HCT116 (cell line): Measurements from ENCODE around the gene CDK5RAP1. TPM values are rescaled to one million over a fixed set of nuclear protein-coding genes. Genes with fewer than 3 reads are reported as not detected.

ENCODE experiments used
- ATAC-seq: fragments of 200-7000 bp; cut with Tn5 transposase; 2 replicates; pipeline ENCODE4 v1.9.1; 2020; ENCODE audit warnings: mild to moderate bottlenecking, moderate library complexity
- BruUV-seq: library from RNA; stranded (reverse); fragments of 400-500 nt; replicated peaks from 2 replicates; lab custom pipeline; 2021; lab: Mats Ljungman, UMichigan
- CTCF ChIA-PET: fragments of 300-600 bp; sonication (Branson Sonifier 250); formaldehyde crosslinking; loops from one replicate; lab custom pipeline; 2021; ENCODE audit warnings: antibody characterized with exemption; lab: Charles Lee
- POLR2A ChIA-PET: fragments of 300-600, 350-600 bp; sonication (Branson Sonifier 250); formaldehyde crosslinking; loops from one replicate; lab custom pipeline; 2021; ENCODE audit warnings: antibody characterized with exemption; lab: Charles Lee
- RAD21 ChIA-PET, 2 experiments: fragments of 300-600 bp; sonication (Branson Sonifier 250); formaldehyde crosslinking; loops; one replicate each; lab custom pipeline; 2023; ENCODE audit warnings: low total read pairs in 2 of 2; ENCODE audit not compliant: uncharacterized antibody in 2 of 2, unreplicated experiment in 2 of 2, low non-redundant PET in 1 of 2; lab: Charles Lee
- DNase-seq: peaks from one replicate; pipeline ENCODE4 v3.0.0-alpha.2; 2010; ENCODE audit warnings: low read depth, low spot score
- H2AFZ ChIP-seq: fragments of 200-600 bp; shearing (Covaris generic), sonication (generic); 2 replicates; pipeline ENCODE4 v1.6.1; 2017; ENCODE audit warnings: low read depth, mixed run types, mixed read lengths, antibody characterized with exemption, low read length; ENCODE audit not compliant: poor library complexity, severe bottlenecking
- H3K27ac ChIP-seq: 2 replicates; pipeline ENCODE4 v1.5.1; 2012; ENCODE audit warnings: low read depth, low read length
- H3K27me3 ChIP-seq: fragments of 200-600 bp; sonication (generic); 2 replicates; pipeline ENCODE4 v1.6.1; 2016; ENCODE audit warnings: mixed run types, low read length, mixed read lengths; ENCODE audit not compliant: insufficient read depth
- H3K36me3 ChIP-seq, 2 experiments: fragments of 200-500 bp in 1 of 2; fragments of 200-600 bp in 1 of 2; sonication (Bioruptor generic) in 1 of 2; sonication (generic) in 1 of 2; 2 replicates each; pipeline versions ENCODE4 v1.5.1 to v1.6.1; 2014 to 2016; ENCODE audit warnings: low read length in 2 of 2, inconsistent platforms in 1 of 2, mixed read lengths in 1 of 2, mixed run types in 1 of 2; ENCODE audit not compliant: insufficient read depth in 2 of 2, control insufficient read depth in 1 of 2
- H3K4me1 ChIP-seq, 2 experiments: fragments of 200-600 bp in 1 of 2; sonication (generic) in 1 of 2; 2 replicates each; pipeline versions ENCODE4 v1.5.1 to v1.6.1; 2012 to 2017; ENCODE audit warnings: low read length in 2 of 2, inconsistent platforms in 1 of 2, mild to moderate bottlenecking in 1 of 2, mixed read lengths in 1 of 2, mixed run types in 1 of 2, moderate library complexity in 1 of 2; ENCODE audit not compliant: insufficient read depth in 2 of 2, control insufficient read depth in 1 of 2
- H3K4me2 ChIP-seq: fragments of 200-600 bp; sonication (generic); 2 replicates; pipeline ENCODE4 v1.6.1; 2017; ENCODE audit warnings: mixed run types, low read length, mixed read lengths
- H3K4me3 ChIP-seq, 2 experiments: fragments of 200-600 bp in 1 of 2; sonication (generic) in 1 of 2; replicated peaks in 1 of 2; 2 replicates each; pipeline ENCODE4 v1.5.1; 2011 to 2016; ENCODE audit warnings: low read length in 2 of 2, control low read depth in 1 of 2, low read depth in 1 of 2, mild to moderate bottlenecking in 1 of 2, mixed read lengths in 1 of 2, mixed run types in 1 of 2
- H3K79me2 ChIP-seq: fragments of 200-600 bp; sonication (generic); 2 replicates; pipeline ENCODE4 v1.6.1; 2017; ENCODE audit warnings: mild to moderate bottlenecking, mixed run types, low read length, moderate library complexity, mixed read lengths; ENCODE audit not compliant: insufficient read depth
- H3K9ac ChIP-seq: fragments of 200-600 bp; sonication (generic); 2 replicates; pipeline ENCODE4 v1.6.1; 2016; ENCODE audit warnings: low read length, mixed read lengths
- H3K9me2 ChIP-seq: fragments of 200-600 bp; sonication (generic), shearing (Covaris generic); 2 replicates; pipeline ENCODE4 v1.6.1; 2017; ENCODE audit warnings: mixed run types, mild to moderate bottlenecking, moderate library complexity; ENCODE audit not compliant: insufficient read depth
- H3K9me3 ChIP-seq, 2 experiments: fragments of 200-500 bp in 1 of 2; fragments of 200-600 bp in 1 of 2; sonication (Bioruptor generic) in 1 of 2; sonication (generic) in 1 of 2; 2 replicates each; pipeline ENCODE4 v1.6.1; 2014 to 2017; ENCODE audit warnings: low read length in 2 of 2, mixed read lengths in 2 of 2, inconsistent platforms in 1 of 2, low read depth in 1 of 2, mild to moderate bottlenecking in 1 of 2, mixed run types in 1 of 2, moderate library complexity in 1 of 2; ENCODE audit not compliant: control insufficient read depth in 1 of 2, insufficient read depth in 1 of 2
- H4K20me1 ChIP-seq: fragments of 200-600 bp; sonication (generic), shearing (Covaris generic); 2 replicates; pipeline ENCODE4 v1.6.1; 2017; ENCODE audit warnings: mixed run types, mild to moderate bottlenecking, moderate library complexity; ENCODE audit not compliant: insufficient read depth
- ATF3 ChIP-seq: IDR thresholded peaks from 2 replicates; pipeline ENCODE4 v1.6.1; 2012
- CTCF ChIP-seq, 3 experiments: fragments of 200-600 bp in 1 of 3; sonication (generic) in 1 of 3; IDR thresholded peaks in 2 of 3; conservative IDR thresholded peaks in 1 of 3; 2 replicates each; pipeline ENCODE4 v1.5.1; 2012 to 2017; ENCODE audit warnings: low read depth in 2 of 3, low read length in 2 of 3, antibody characterized with exemption in 1 of 3, borderline replicate concordance in 1 of 3, control low read depth in 1 of 3, mild to moderate bottlenecking in 1 of 3, mixed read lengths in 1 of 3, mixed run types in 1 of 3, moderate library complexity in 1 of 3; ENCODE audit not compliant: insufficient read depth in 1 of 3
- EZH2 ChIP-seq: fragments of 200-600 bp; sonication (generic); IDR thresholded peaks from 2 replicates; pipeline ENCODE4 v1.6.1; 2017; ENCODE audit warnings: antibody characterized with exemption, mixed run types
- JUND ChIP-seq: IDR thresholded peaks from 2 replicates; pipeline ENCODE4 v1.6.1; 2012
- RAD21 ChIP-seq: IDR thresholded peaks from 2 replicates; pipeline ENCODE4 v1.6.1; 2012; ENCODE audit warnings: low read depth, mild to moderate bottlenecking
- SRF ChIP-seq: IDR thresholded peaks from 2 replicates; pipeline ENCODE4 v1.6.1; 2012; ENCODE audit warnings: low read depth
- YY1 ChIP-seq: IDR thresholded peaks from 2 replicates; pipeline ENCODE4 v1.6.1; 2011; ENCODE audit warnings: low read length, low read depth, moderate library complexity, mild to moderate bottlenecking; ENCODE audit not compliant: insufficient replicate concordance; ENCODE audit errors: extremely low read depth
- ZBTB33 ChIP-seq: IDR thresholded peaks from 2 replicates; pipeline ENCODE4 v1.6.1; 2011; ENCODE audit warnings: mild to moderate bottlenecking, low read length, moderate library complexity; ENCODE audit not compliant: insufficient replicate concordance; ENCODE audit errors: extremely low read depth
- ZFX ChIP-seq: fragments of 450-650 bp; IDR thresholded peaks from 2 replicates; pipeline ENCODE4 v1.6.1; 2017
- ZNF274 ChIP-seq: fragments of 200-500 bp; sonication (Bioruptor generic); IDR thresholded peaks from 2 replicates; pipeline ENCODE4 v1.6.1; 2014; ENCODE audit warnings: mild to moderate bottlenecking, low read depth, low read length, inconsistent platforms
- intact Hi-C: fragments of 100-400 bp; cut with micrococcal nuclease; formaldehyde crosslinking; loops from 2 replicates; pipeline ENCODE4 v1.10.0; 2022
- total RNA-seq: library from RNA; stranded (reverse); gene quantifications from one replicate; pipeline ENCODE4 v1.2.1, GENCODE V29; 2021; ENCODE audit not compliant: unreplicated experiment

CDK5RAP1 gene
- total RNA-seq, 1 experiment from 2014 or later, result 41.4 TPM

GRCh38 chr20:33323236-33323635 lies 78.1 kb downstream of the CDK5RAP1 start:
- DNase-seq, result no peak

More at GRCh38 chr20:33323236-33323635, 78.1 kb downstream of the CDK5RAP1 start:
- no TSS peak for BruUV-seq
- Histone ChIP-seq H3K27me3 (no peaks in the 10 kb centered on the region), H3K4me1 (no peaks in the 10 kb centered on the region), H3K4me2 (no peak overlapping the region), H3K27ac (no peak overlapping the region), H3K9me2 (no peaks in the 10 kb centered on the region), H3K79me2 (no peaks in the 10 kb centered on the region), H3K9ac (no peak overlapping the region), H4K20me1 (no peaks in the 10 kb centered on the region), H2AFZ (no peak overlapping the region), H3K4me3 (no peak overlapping the region), H3K36me3 (no peaks in the 10 kb centered on the region), H3K9me3 (no peaks in the 10 kb centered on the region)
- ATAC-seq, result no peak
- POLR2A ChIA-PET, result no interaction called here
- intact Hi-C loops, result no loop called here
- CTCF ChIA-PET, result no interaction called here
- RAD21 ChIA-PET, result no interaction called here
- TF ChIP-seq JUND (no peak), ZNF274 (no peak), RAD21 (no peak), ZBTB33 (no peak), EZH2 (no peak), ZFX (no peak), YY1 (no peak), CTCF (IDR thresholded peaks at IDR 0.05 in 2 of 3, conservative IDR thresholded peaks at IDR 0.05 in 1 of 3; ENCODE audit: borderline replicate concordance in 1 of 3, insufficient read depth in 1 of 3, low read depth in 2 of 3, low read length in 2 of 3) (no peak), SRF (no peak), ATF3 (no peak)
